ENCODE data around the gene UGGT2.

GRCh38 chr13:95914991-95915501 is 138.2 kb downstream of the UGGT2 start:
- TF ChIP-seq ZNF331 (CRISPR knock-in tag; IDR thresholded peaks at IDR 0.05) (no peak), CEBPG (CRISPR knock-in tag; IDR thresholded peaks at IDR 0.05) (no peak), JUNB (CRISPR knock-in tag; IDR thresholded peaks at IDR 0.05; ENCODE audit: borderline replicate concordance) (no peak), CTCF (CRISPR knock-in tag; IDR thresholded peaks at IDR 0.05) (no peak), CBX5 (CRISPR knock-in tag; IDR thresholded peaks at IDR 0.05; ENCODE audit: borderline replicate concordance) (no peak), SNAPC4 (CRISPR knock-in tag; IDR thresholded peaks at IDR 0.05) (no peak), HNRNPLL (IDR thresholded peaks at IDR 0.05; ENCODE audit: low read depth, low read length, poor library complexity, severe bottlenecking) (no peak)
